GM18867 (cell line): ENCODE results near the gene WDR31.

Source experiments
- ATAC-seq: cut with Tn5 transposase; IDR thresholded peaks from one replicate; pipeline ENCODE4 v1.9.1; 2021; ENCODE audit warnings: mild to moderate bottlenecking, moderate library complexity; ENCODE audit not compliant: unreplicated experiment

WDR31 gene

DNA sequence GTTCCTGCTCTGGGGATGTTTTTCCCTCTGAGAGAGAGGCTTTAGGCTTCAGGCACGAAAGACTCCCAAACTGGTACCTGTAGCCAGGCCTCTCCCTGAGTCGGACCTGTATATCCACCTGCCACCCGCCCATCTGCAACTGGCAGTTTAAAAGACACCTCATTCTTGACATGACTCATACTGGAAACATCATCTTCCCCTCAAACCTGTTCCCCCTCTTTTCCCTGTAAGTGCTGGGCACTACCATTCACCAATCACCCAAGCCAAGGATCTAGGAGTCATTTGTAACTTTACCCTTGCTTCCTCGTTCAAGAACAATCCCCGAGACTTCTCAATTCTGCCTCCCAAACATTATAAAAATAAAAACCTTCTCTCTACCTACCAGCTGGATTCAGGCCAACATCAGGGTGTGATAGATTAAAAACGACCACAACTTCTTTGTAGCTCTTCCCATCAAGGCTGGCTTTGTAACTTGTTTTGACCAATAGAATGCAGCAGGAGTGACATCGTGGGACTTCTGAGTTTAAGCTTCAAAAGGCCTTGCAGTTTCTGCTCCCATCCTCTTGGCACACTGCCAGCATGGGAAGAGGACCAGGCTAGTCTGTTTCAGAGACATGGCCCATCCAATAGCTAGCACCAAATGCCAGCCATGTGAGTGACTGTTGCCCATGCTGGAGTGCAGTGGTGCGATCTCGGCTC is 1.8 kb upstream of the WDR31 start:
- no peak for ATAC-seq

DNA sequence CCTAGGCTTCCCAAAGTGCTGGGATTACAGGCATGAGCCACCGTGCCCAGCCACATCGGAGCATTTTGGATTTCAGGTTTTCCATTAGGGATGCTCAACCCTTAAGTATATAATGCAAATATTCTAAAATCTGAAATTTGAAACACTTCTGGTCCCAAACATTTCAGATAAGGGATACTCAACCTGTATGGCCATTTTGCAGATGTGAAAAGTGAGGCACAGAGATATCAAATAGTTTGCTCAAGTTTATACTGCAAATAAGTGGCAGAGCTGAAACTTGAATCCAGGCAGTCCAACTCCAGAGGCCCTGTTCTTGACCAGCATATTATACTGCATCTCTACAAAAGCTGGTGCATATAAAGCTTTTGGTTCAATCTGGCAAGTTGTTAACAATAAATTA is 2.4 kb downstream of the WDR31 start:
- ATAC-seq, result no peak

DNA sequence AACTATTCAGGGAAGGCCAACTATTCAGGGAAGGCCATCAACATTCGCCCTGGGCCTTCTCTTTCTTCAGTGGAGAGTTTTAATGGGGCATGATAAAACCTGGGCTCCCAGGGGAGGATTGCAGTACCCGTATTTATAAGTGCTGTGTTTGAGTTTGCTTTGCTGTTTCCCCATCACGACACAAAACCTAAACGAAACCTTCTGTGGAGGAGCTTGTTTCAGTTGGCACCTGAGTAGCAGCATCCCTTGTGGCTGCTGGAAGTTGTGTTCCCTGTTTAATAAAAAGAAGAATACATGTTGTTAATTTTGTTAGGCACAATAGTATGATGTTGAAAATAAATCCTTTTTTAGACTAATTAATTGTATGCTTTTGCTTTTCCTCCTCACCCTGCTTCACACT is 8.3 kb downstream of the WDR31 start:
- no peak for ATAC-seq

DNA sequence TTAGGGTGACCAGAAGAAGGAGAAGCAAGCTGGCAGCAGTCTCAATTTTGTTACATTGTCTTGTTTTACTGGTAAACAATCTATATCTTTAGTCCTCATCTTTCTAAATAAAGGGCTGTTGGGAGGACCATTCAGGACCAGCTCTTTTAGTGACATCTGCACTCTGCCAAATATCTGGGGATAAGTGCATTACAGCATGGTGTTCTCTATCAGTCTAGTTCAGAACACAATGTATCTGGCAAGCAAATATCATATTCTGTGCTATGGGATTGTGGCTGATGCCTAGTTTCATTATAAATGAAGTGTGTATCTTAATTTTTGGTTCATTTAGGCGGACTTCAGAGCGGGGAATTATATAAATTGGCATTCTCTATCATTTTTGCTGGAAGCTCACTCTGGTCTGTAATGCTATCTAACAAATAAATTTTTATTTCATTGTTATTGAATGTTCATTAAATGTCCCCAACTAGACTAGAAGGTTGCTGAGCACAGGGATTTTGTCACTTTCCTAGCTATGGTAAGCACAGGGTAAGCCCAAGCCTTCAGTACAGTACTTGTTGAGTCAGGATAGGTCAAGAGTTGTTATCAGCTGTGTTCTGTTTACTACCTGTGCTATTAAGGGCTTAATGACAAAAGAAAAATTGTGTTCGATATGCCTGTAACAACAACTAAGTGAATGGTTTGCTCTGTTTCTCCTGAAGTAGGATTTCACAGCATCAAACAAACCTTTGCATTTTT is 11.9 kb downstream of the WDR31 start:
- no peak for ATAC-seq

DNA sequence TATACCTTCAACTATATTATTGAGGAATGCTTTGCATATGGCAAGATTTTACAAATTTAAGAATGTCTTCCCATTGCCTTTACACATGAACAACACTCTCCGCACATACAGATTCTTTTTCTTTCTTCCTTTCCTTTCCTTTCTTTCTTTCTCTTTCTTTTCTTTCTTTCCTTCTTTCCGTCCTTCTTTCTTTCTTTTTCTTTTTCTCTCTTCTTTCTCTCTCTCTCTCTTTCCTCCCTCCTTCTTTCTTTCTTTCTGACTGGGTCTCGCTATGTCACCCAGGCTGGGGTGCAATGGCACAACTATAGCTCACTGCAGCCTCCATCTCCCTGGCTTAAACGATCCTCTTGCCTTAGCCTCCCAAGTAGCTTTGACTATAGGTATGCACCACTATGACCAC is 13.8 kb downstream of the WDR31 start:
- no peak for ATAC-seq

DNA sequence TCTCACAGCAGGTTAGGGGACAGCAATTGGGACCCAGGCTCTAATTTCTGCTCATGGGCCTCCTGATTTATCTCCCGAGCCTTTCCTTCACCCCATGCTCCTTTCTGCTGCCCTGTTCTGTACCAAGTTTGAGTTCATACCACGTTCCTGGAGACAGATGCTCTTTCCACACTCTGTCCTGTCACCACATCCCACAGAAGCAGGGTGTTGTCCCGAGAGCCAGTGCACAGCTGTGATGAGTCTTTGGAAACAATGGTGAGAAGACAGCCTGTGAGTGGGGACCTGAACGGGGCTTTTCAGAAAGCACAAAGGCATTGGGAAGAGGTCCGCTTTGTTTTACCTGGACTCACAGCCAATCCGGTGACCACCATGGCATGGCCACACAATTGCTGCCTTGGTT is 17.4 kb downstream of the WDR31 start:
- ATAC-seq, result no peak

DNA sequence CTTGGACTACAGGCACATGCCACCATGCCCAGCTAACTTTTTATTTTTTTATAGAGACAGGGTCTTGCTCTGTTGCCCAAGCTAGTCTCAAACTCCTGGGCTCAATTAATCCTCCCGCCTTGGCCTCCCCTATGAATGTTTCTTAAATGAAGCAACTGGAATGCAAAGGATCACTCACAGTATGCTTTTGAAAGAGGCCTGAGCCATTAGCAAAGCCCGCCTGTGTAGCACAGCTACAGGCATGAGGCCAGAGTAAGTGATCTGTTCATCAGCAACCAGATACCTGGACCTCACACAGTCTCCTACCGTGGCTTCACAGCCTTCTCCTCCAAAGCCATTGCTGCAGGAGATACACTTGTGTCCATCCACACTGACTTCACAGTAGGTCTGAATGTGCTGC is 20.0 kb downstream of the WDR31 start:
- no peak for ATAC-seq

DNA sequence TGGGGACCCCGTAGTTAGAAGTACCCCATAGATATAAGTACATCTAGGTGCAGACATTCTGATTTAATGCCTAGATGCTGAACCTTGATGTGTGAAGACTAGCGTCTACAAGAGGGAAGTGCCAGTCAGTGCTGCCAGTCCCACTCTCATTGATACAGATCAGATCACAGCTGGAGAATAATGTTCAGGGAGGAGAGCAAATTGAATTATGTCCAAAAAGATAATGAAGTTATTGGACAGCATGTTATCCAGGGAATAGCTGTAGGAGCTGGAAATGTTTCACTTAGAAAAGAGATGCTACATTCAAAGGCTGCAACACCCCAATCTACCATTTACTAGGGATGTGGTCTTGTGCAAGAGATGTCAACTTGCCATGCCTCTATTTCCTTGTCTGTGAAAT is 21.0 kb downstream of the WDR31 start:
- ATAC-seq, result no peak

DNA sequence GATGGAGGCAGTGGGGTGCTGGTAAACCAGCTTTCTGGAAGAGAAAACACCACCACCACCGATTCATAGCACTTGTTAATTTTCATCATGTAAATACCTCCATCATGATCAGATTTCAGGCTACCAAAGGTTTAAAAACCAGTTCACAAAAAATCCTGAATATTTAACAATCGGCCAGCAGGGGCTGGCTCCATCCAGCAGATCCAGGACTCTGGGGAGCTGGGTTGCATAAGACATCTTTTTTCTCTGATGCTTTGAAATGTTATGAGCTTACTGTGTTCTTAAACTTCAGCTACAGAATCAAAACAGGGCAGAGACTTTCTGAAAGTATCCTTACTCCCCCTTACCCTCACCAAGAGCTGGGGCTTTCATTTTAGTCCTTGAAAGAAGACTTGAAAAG is 22.3 kb downstream of the WDR31 start:
- no peak for ATAC-seq

DNA sequence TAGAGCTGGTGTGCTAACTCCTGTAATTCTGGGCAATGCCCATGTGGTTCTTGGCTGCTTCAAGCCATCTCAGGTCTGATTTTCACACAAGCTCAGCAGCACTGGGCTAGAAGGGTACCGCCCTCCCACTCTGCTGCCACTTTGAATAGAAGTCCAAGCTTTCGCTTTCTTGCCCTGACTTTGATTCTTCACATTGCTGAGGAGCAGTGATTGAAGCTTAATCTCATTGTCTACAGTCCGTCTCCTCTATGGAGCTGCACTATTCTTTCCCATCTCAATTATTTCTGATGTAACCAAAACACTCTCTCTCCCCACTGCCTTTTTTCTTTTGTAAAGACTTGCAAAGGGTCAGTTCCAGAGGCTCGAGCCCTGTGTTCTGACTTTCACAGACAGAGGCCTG is 24.0 kb downstream of the WDR31 start:
- no peak for ATAC-seq

DNA sequence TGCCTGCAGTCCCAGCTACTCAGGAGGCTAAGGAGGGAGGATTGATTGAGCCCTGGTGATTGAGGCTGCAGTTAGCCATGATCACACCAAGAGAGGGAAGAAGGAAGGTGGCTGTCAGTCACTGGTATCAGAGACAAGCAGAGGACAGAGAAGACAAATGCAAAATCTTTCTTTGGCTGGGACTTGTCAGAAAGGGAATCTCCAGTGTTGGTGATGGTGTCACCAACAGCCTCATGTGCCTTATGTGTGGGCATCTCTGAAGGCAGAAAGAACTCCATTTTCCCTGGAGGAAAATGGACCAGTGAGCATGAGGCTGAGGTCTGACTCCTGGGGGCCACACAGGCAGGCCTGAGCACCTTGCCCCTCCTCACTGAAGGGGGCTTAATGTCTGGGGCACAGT is 24.8 kb downstream of the WDR31 start:
- no peak for ATAC-seq

DNA sequence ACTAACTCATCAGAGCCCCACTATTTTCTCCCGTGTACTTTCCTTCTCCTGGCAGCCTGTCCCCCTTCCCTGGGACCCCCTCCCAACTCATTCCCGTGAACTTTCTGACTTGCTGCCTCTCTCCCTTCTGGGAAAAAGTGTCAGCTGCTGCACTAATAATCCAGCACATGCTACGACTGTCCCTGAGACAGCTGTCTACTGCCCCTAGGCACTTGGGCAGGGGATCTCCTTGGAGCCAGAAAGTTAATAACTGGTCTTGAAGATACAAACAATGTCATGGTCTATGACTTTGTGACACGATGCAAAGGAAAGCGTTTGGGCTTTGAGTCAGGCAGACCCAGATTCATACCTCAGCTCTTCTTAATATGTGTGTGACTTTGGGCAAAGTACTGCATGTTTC is 26.8 kb downstream of the WDR31 start:
- no peak for ATAC-seq

DNA sequence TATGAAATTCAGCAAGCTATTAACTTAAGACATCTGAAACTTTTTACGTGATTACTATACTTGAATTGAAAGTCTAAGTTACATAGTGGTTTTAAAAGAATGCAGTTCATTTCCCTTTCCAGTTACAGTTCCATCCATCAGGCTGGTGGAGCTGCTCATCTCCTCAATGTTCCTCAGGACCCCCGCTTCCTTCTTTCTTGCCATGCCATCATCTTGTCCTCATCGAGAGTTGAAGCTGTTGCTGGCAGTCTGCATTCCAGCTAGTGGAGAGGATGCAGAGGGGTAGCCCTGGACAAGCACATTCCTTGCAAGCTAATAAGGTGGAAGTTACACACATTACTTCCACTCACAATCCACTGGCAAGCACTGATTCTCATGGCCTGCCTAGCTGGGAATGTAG is 28.1 kb downstream of the WDR31 start:
- no peak for ATAC-seq

DNA sequence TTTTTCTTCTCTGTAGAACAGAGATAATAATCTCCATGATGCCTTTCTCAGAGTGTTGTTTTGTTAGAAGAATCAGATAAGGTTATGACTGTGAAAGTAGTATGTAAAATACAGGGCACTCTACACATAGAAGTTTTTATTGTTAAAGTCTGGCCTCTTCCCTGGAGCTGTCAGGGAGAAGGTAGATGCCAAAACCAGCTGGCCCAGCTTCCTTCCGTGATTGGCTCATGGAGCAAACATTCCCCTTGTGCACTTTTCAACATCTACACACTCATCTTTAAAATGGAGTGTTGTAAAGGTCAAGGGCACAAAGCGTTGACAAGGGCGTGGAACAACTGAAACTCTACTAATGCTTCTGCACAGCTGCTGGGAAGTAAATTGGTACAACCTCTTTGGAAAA is 29.5 kb downstream of the WDR31 start:
- ATAC-seq, result no peak

DNA sequence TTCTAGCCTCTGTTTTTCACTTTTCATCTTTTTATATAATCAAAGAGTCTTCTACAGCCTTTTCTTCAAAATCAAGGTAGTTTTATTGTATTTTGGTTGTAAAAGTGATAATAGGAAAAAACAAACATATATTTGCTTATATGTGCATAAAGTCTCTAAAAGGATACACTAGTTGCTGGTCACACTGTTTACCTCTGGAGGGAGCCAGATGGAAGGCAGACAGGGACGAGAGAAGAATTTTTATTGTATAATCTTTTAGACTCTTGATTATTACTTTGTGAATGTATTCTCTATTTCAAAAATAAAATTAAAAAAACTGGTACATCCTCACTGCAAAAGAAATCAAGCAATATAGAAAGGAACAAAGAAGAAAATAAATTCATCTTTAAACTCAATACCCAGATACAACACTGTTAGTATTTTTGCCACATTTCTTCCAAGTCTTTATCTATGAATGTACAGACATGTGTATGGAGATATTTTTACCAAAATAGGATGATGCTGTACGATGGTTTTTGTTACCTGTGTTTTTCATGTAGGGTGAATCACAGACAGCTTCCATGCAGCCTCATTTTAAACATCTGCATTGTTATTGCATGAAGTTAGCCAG is 30.8 kb downstream of the WDR31 start:
- ATAC-seq, result no peak

DNA sequence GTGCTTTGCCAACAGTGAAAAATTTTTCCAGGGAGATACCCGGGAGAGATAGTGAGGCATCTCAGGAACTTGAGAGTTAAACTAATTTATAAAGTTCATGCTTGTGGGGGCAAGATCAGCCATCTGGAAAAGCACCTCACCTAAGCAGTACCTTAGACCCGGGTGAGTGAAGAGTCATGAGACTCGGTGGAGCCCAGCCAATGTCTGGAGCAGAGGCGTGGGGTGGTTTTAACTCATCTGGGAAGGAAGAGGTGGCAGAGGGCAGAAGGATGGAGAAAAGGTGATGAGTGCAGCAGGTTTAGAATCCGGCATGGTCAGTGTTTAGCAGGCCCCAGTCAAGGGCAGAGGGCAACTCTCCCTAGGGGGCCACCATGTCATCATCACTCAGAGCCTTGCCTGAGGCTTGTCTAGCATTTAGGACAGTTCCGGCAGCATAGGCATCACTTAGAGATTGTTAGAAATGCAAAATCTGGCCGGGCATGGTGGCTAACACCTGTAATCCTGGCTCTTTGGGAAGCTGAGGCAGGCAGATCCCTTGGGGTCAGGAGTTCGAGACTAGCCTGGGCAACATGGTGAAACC is 32.6 kb downstream of the WDR31 start:
- ATAC-seq, result no peak

DNA sequence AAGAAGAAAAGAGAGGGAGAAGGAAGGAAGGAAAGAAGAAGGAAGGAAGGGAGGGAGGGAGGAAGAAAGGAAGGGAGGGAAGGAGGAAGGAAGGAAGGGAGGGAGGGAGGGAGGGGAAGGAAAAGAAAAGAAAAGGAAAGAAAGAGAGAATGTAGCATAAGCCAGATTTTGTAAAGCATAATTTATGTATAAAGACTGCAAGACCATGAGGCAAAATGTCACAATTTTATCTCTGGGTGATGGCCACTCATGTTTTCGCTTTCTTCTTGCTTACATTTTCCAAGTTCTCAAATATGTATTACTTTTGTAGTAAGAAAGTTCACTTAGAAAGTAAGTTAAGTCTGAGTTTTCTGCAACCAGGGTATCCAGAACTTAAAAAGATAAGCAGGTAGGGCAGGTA is 33.5 kb downstream of the WDR31 start:
- ATAC-seq, result no peak

DNA sequence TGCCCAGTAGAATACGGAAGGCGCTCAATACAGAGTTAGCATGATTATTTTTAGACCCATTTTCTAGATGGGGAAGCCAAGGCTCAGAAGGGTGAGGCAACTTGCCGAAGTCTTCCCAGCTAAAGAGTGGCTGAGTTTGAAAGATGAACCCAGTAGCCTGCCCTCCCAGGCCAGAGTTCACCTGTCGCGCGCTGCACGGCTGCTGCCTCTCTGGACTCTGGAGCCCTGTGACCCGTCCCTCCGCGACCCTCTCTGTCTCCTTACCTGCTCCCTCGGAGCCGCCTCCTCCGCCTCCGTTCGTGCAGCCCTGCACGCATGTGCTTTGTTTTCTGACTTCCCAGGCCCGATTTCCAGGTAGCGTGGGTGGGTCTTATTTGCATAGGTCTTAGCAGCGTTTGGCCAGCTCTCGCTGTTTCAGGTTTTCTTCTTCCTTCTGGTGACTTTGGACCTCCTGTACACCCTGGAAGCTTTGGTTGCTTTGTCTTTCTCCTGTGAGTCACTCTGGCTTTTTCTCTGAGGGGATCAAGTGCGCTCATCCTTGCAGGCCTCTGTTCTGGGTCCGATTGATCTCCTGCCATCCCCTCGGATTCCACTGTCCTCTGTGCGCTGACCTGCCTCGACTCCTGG is 37.2 kb downstream of the WDR31 start, which contains the start of gene RNF183:
Gene RNF183 (minus strand): TSS at position 585 of the 627 bp plus-strand sequence. CDS start 5,192 bp downstream, outside the sequence.
- ATAC-seq, result no peak

DNA sequence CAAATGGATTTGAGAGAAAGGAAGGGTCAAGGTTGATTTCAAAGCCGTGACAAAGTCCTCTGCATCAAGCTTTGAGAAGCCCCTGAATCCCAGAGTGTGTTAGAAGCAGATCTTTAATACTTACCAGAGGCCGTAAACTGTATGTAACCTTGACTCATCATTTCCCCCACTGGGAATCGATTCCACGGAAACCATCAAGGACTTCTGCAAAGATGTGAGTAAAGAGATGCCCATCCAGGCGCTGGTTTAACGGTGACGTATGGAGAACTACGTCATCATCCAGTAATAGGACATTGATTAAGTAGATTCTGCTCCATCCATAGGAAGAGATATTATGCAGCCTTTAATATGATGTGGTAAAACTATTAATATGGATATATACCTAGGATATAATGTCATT is 38.5 kb downstream of the WDR31 start:
- no peak for ATAC-seq

DNA sequence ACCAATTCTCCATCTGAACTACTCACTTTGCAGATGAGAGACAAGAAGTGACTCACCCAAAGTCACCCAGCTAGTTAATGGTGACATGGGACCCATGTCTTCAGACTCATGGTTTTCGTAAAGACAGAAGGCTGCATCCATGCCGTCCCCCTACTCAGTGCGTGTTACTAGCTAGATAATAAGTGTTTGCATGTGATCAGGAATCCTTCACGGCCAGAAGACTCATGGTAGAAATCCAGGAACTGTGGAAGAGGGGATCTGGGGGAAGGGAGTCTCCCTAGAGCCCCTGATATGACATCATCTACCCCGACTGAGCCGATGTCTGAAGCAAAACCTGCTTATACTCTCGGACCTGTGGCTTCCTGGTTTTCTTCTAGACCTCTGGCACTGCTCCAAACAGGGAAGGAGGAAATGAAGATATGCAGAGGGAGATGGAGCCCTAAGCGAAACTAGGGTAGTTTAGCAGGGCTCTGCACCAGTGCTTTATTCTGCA is 40.2 kb downstream of the WDR31 start:
- ATAC-seq, result no peak
